SK-N-SH treated with all-trans-retinoic acid at 6 μM for 48 hours (cell line): ENCODE data around the gene TPO.

Source experiments
- ATAC-seq: fragments of 200-7000 bp; cut with Tn5 transposase; 3 replicates; pipeline ENCODE4 v1.9.1; 2020; ENCODE audit warnings: mild to moderate bottlenecking, moderate library complexity
- ARNTL ChIP-seq: fragments of 450-650 bp; formaldehyde crosslinking; IDR thresholded peaks from 2 replicates; pipeline ENCODE4 v1.5.0; 2020; ENCODE audit warnings: low read depth, mild to moderate bottlenecking, moderate library complexity, borderline replicate concordance
- BACH2 ChIP-seq: fragments of 250-450 bp; sonication (Bioruptor Pico); IDR thresholded peaks from 2 replicates; pipeline ENCODE4 v1.9.0; 2021; ENCODE audit warnings: mild to moderate bottlenecking, borderline replicate concordance
- CREB5 ChIP-seq: fragments of 250-450 bp; sonication (Bioruptor Pico); IDR thresholded peaks from 2 replicates; pipeline ENCODE4 v1.5.1; 2020; ENCODE audit warnings: low read depth, mild to moderate bottlenecking, moderate library complexity
- CSDC2 ChIP-seq: fragments of 250-450 bp; sonication (Bioruptor Pico); IDR thresholded peaks from 2 replicates; pipeline ENCODE4 v1.5.0; 2020; ENCODE audit warnings: mild to moderate bottlenecking, moderate library complexity
- ESRRG ChIP-seq: fragments of 250-450 bp; sonication (Bioruptor Pico); IDR thresholded peaks from 2 replicates; pipeline ENCODE4 v1.6.1; 2021; ENCODE audit warnings: mild to moderate bottlenecking
- GLIS3 ChIP-seq: fragments of 250-450 bp; sonication (Bioruptor Pico); IDR thresholded peaks from 2 replicates; pipeline ENCODE4 v1.5.0; 2020; ENCODE audit warnings: mild to moderate bottlenecking, moderate library complexity
- ISL1 ChIP-seq: fragments of 250-450 bp; sonication (Bioruptor Pico); IDR thresholded peaks from 2 replicates; pipeline ENCODE4 v2.1.2; 2022; ENCODE audit warnings: mild to moderate bottlenecking, moderate library complexity
- OSR1 ChIP-seq: fragments of 250-450 bp; sonication (Bioruptor Pico); IDR thresholded peaks from 2 replicates; pipeline ENCODE4 v1.8.0; 2022; ENCODE audit warnings: moderate library complexity, mild to moderate bottlenecking, inconsistent platforms
- POU6F1 ChIP-seq: fragments of 250-450 bp; sonication (Bioruptor Pico); IDR thresholded peaks from 2 replicates; pipeline ENCODE4 v1.8.0; 2021; ENCODE audit warnings: low read depth, mild to moderate bottlenecking, moderate library complexity, borderline replicate concordance
- PPARA ChIP-seq: fragments of 250-450 bp; sonication (Bioruptor Pico); IDR thresholded peaks from 2 replicates; pipeline ENCODE4 v1.5.0; 2020; ENCODE audit warnings: mild to moderate bottlenecking, borderline replicate concordance
- RARB ChIP-seq: fragments of 250-450 bp; sonication (Bioruptor Pico); IDR thresholded peaks from 2 replicates; pipeline ENCODE4 v1.8.0; 2021; ENCODE audit warnings: mild to moderate bottlenecking, moderate library complexity
- SNAI2 ChIP-seq: fragments of 250-450 bp; sonication (Bioruptor Pico); IDR thresholded peaks from 2 replicates; pipeline ENCODE4 v1.5.0; 2020; ENCODE audit warnings: mild to moderate bottlenecking, moderate library complexity
- TCF4 ChIP-seq: fragments of 250-450 bp; sonication (Bioruptor Pico); IDR thresholded peaks from 2 replicates; pipeline ENCODE4 v1.8.0; 2021; ENCODE audit warnings: mild to moderate bottlenecking, moderate library complexity, borderline replicate concordance
- TOX ChIP-seq: fragments of 250-450 bp; sonication (Bioruptor Pico); IDR thresholded peaks from 2 replicates; pipeline ENCODE4 v1.8.0; 2021; ENCODE audit warnings: mild to moderate bottlenecking, moderate library complexity, borderline replicate concordance
- ZFP3 ChIP-seq: fragments of 250-450 bp; sonication (Bioruptor Pico); IDR thresholded peaks from 2 replicates; pipeline ENCODE4 v1.5.0; 2020; ENCODE audit warnings: mild to moderate bottlenecking, moderate library complexity
- ZFP30 ChIP-seq: fragments of 450-650 bp; formaldehyde crosslinking; IDR thresholded peaks from 2 replicates; pipeline ENCODE4 v1.5.0; 2022; ENCODE audit warnings: mild to moderate bottlenecking, moderate library complexity
- ZNF565 ChIP-seq: fragments of 450-650 bp; formaldehyde crosslinking; conservative IDR thresholded peaks from 2 replicates; pipeline ENCODE4 v1.5.0; 2020; ENCODE audit warnings: low read depth, mild to moderate bottlenecking, moderate library complexity
- ZNF70 ChIP-seq: fragments of 450-650 bp; formaldehyde crosslinking; IDR thresholded peaks from 2 replicates; pipeline ENCODE4 v1.5.0; 2020; ENCODE audit warnings: mild to moderate bottlenecking, moderate library complexity
- ZNF8 ChIP-seq: fragments of 450-650 bp; formaldehyde crosslinking; IDR thresholded peaks from 2 replicates; pipeline ENCODE4 v1.5.0; 2020; ENCODE audit warnings: mild to moderate bottlenecking, moderate library complexity
- TF ChIP-seq, protein P1 (sequence below): fragments of 250-450 bp; sonication (Bioruptor Pico); IDR thresholded peaks from 2 replicates; pipeline ENCODE4 v1.8.0; 2020; ENCODE audit warnings: mild to moderate bottlenecking, moderate library complexity, borderline replicate concordance
- TF ChIP-seq, protein P2 (sequence below): fragments of 250-450 bp; sonication (Bioruptor Pico); IDR thresholded peaks from 2 replicates; pipeline ENCODE4 v1.5.1; 2021; ENCODE audit warnings: mild to moderate bottlenecking, moderate library complexity

The TPO gene

GRCh38 chr2:1548910-1549673 lies 135.8 kb downstream of the TPO start:
- no peak for ATAC-seq
- TF ChIP-seq, protein P1, sequence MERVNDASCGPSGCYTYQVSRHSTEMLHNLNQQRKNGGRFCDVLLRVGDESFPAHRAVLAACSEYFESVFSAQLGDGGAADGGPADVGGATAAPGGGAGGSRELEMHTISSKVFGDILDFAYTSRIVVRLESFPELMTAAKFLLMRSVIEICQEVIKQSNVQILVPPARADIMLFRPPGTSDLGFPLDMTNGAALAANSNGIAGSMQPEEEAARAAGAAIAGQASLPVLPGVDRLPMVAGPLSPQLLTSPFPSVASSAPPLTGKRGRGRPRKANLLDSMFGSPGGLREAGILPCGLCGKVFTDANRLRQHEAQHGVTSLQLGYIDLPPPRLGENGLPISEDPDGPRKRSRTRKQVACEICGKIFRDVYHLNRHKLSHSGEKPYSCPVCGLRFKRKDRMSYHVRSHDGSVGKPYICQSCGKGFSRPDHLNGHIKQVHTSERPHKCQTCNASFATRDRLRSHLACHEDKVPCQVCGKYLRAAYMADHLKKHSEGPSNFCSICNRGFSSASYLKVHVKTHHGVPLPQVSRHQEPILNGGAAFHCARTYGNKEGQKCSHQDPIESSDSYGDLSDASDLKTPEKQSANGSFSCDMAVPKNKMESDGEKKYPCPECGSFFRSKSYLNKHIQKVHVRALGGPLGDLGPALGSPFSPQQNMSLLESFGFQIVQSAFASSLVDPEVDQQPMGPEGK (CRISPR knock-in tag), result no peak
- TF ChIP-seq RARB (no peak), GLIS3 (CRISPR knock-in tag) (no peak), ISL1 (CRISPR knock-in tag) (no peak), ZFP3 (CRISPR knock-in tag) (no peak), ZNF8 (CRISPR knock-in tag) (no peak), ZFP30 (CRISPR knock-in tag) (no peak), ARNTL (CRISPR knock-in tag) (no peak)
- TF ChIP-seq, protein P2, sequence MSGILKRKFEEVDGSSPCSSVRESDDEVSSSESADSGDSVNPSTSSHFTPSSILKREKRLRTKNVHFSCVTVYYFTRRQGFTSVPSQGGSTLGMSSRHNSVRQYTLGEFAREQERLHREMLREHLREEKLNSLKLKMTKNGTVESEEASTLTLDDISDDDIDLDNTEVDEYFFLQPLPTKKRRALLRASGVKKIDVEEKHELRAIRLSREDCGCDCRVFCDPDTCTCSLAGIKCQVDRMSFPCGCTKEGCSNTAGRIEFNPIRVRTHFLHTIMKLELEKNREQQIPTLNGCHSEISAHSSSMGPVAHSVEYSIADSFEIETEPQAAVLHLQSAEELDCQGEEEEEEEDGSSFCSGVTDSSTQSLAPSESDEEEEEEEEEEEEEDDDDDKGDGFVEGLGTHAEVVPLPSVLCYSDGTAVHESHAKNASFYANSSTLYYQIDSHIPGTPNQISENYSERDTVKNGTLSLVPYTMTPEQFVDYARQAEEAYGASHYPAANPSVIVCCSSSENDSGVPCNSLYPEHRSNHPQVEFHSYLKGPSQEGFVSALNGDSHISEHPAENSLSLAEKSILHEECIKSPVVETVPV (CRISPR knock-in tag), result no peak

- TF ChIP-seq RARB (no peak), BACH2 (CRISPR knock-in tag) (no peak), CREB5 (CRISPR knock-in tag) (no peak), ZNF565 (CRISPR knock-in tag) (no peak), ESRRG (no peak), POU6F1 (no peak), OSR1 (CRISPR knock-in tag) (no peak), CSDC2 (CRISPR knock-in tag) (no peak), TOX (CRISPR knock-in tag) (no peak), ISL1 (CRISPR knock-in tag) (no peak), ZNF70 (CRISPR knock-in tag) (no peak), ARNTL (CRISPR knock-in tag) (no peak), ZNF8 (CRISPR knock-in tag) (no peak), SNAI2 (no peak), ZFP30 (CRISPR knock-in tag) (no peak), PPARA (CRISPR knock-in tag) (no peak), TCF4 (no peak)
- TF ChIP-seq, protein P1 (CRISPR knock-in tag), result no peak
- TF ChIP-seq, protein P2 (CRISPR knock-in tag), result no peak
- no peak for ATAC-seq
These were observed 136.8 kb downstream of the TPO start for GRCh38 chr2:1550076-1550475.
